ENCODE results near the gene CCDC137.

The CCDC137 gene

GRCh38 chr17:81702934-81703746 is 36.6 kb downstream of the CCDC137 start, which contains the start of gene MRPL12:
Gene MRPL12 (plus strand): TSS chr17:81703367. CDS start chr17:81703502, 135 bp downstream.
- peak; percentile 93 to 95 for DNase-seq

GRCh38 chr17:81703747-81704654 is 37.5 kb downstream of the CCDC137 start:
- no peak for DNase-seq

DNA sequence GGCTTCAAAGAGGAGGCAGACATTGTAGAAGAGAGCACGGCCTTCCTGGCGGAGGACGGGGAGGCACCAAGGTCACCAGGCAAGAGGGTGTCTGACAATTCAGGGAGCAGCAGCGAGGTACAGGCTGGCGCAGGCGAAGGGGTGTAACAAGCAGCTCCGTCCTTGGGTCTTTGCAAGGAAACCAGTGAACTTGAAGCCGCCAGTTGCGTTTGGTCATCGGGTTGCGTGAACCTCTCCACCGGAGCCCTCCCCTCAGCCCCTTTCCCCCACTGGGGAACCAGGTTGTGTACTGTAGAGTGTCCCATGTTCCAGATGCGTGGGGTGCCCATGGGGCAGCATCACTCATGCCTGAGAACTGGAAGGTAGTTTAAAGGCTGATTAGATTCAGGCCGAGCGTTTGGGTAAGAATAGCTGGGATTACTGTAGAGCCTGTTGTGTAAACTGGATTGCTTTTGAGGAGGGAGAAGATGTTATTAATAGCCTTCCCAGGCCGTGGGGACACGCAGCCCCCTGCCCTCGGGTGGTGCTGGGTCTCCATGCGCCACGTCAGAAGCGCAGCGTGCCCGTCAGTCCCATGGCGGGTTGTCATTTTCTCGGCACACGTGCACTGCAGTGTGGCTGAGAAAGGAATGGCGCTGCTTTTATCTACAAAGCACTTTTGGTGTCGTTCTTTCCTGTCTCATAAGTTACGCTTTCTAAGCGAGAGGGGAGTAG is 39.1 kb downstream of the CCDC137 start:
- no peak for DNase-seq

DNA sequence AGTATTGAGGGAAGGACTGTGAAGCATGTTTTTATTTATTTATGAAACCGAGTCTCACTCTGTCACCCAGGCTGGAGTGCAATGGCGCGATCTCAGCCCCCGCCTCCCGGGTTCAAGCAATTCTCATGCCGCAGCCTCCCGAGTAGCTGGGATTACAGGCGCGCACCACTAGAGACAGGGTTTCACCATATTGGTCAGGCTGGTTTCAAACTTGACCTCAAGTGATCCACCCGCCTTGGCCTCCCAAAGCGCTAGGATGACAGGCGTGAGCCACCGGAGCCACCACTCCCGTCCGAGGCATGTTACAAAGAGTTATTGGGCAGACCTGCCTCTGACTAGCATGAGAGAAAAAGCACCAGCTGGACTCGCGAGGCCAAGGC is 39.7 kb downstream of the CCDC137 start:
- DNase-seq, result no peak

DNA sequence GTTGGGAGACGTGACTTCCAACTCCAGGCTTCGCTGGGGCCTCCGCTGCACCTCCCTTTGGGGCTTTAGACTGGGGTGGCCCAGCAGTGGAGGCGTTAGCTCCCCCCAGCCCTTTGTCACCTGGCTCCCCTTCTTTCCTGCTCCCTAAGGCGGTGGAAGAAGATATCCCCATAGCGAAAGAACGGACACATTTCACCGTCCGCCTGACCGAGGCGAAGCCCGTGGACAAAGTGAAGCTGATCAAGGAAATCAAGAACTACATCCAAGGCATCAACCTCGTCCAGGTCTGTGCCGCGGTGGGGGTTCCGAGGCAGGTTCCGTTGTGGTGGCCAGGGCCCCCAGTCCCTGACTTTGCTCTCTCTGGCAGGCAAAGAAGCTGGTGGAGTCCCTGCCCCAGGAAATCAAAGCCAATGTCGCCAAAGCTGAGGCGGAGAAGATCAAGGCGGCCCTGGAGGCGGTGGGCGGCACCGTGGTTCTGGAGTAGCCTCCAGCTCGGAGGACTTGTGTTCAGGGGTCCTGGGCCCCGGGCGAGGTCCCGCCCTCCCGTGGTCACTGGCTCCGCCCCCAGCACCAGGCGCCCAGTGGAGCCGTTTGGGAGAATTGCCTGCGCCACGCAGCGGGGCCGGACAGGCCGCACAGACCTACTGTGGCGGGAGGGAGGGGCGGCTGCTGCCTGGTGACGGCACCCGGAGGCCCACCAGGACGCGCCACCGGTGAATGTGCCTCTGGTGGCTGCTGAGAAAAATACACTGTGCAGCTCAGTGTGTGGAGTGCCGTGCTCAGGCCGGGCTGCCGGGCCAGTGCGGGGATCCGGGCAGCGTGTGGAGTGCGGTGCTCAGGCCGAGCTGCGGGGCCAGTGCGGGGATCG is 40.5 kb downstream of the CCDC137 start:
- DNase-seq, result no peak

DNA sequence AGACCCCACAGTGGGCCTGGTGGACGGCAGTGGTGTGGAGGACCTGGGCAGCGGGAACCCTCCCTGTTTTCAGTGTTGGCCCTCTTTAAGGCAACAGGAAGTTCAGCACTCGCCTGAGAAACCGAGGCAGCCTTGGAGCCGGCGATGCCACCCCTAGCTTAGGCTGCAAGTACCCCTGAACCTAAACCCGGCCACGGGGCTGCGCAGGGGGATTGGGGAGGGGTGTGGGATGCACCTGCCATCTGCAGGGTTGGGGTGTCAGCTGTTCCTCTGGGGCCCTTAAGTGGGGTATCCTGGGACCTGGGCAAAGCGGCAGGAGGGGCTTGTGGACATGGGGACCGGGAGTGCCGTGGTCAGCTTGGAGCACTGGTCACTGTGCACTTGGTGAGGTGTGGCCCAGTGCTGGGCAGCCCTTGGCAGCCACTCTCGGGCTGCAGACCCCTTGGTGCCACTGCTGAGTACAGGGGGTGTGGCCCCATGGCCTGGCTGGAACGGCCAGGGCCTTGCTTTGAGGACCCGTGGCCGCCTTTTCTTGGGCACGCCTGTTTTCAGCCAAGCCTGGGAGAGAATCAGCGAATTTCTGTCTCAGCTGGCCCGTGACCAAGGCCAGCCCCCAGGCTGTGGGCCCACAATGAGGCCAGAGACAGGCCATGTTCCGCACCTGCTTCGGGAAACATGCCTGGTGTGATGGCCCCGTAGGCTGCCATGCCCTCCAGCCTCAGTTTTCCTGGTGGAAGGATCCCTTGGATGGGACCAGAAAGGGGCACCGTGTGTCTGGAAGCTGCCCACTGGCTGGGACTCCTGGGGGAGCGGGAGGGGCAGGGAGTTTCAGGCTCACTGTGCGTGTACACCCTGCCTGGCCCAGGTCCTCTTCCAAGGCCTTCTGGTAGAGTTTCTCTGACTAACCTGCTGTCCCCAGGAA is 41.4 kb downstream of the CCDC137 start:
- no peak for DNase-seq

DNA sequence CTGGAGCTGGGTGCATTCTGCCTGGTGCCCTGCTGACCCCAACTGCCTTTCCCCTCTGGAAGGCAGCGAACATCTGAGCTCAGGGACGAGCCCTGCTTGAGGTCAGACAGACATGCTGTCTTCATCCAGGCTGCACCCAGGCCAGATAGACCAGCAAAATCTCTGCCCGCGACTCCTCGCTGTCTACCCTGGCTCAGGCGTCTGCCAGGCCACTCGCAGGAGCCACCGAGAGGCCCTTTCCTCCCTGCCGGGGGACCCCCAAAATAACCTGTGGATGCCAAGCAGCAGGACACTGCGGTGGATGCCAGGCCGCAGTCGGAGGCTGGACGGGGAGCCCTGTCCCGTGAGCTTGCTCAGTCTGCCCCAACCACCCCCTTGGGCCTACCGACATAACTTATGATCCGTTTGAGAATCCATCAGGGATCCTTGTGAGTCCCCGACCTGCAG is 42.2 kb downstream of the CCDC137 start:
- DNase-seq, result no peak

DNA sequence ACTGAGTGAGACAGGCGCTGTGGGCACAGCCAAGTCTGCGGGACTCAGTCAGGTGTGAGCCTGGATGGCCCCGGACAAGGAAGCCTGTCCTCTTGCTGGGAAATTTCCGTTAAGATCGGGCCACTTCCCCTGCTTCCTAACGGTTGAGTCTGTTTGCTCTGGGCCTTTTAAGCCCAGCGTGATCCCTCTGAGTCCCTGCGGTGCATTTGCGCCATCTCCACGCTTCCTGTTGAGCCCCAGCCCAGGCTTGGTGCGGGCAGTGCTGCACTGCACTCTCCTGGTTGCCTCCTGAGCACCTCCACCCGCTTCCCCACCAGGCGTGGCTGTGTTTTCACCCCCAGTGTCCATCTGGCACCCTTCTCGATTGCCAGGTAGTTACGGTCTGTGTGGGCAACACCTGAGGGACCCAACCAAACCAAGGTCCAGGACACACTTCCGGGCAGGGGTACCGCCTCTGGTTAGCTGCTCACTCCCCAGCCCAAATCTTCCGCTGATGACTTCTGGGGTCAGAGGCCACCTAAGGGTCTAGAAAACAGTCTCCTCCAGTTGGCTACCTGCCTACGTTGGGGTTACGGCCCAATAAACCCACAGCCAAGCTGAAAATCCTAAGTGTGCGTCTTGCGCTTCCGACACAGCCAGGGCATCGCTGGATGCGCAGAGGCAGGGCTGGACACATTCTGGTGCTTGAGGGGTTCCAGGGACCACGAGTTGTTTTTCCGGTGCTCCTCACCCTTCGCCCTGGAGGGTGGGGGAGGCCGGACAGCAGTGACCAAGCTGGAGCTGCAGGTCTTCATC is 44.2 kb downstream of the CCDC137 start:
- DNase-seq, result no peak

- DNase-seq, result peak; percentile 78 to 81
Observed at GRCh38 chr17:81711814-81712467, 45.4 kb downstream of the CCDC137 start, which contains the start of gene SLC25A10. Gene SLC25A10 (plus strand): TSS chr17:81712284. CDS start chr17:81712427, 143 bp downstream.

DNA sequence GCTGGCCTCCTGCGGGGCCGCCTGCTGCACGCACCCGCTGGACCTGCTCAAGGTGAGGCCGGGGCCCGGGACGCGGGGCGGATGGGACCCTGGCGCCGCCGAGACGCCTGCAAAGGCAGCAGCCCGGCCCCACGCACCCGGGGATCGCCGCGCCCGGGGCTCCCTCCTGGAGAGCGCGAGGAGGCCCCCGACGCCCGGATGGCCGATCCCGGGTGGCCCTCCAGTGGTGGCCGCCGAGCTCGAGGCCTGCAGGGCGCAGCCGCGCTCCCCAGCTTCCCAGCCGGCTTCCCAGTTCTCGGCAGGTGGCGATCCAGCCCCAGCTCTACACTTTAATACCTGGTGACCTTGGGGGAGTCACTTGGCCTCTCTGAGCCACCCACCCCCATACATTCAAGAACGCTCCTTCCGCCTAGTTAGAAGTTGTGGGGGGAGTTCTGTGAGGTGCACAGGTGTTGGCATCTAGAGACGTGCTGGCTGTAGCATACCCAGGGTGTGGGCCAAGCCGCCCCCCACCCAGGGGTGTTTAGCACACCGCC is 46.0 kb downstream of the CCDC137 start:
- peak; percentile 19 for DNase-seq

DNA sequence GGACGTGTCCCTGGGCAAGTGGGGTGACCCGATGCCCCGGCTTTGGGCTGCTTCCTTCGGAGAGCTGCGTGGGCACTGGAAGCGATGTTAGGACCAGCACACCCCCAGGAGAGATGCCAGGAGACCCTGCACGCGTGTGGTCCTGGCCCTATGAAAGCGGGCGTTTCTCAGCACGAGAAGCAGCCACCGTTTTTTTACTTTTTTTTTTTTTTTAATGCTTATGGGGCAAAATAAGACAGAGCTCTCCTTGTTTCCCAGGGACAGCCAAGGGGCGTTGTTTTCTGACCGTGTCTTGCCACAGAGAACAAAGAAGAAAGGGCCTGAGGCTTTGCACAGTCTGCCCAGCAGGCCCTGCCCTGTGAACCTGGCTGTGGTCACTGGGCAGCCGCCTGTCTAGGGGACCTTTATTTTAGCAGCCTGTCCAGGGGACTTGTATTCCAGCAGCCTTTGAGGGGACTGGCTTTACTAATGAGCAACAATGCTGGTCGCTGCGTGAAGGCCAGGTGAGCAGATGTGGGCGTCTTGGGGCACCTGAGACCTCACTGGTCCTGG is 46.5 kb downstream of the CCDC137 start:
- DNase-seq, result no peak

- no peak for DNase-seq
Observed at GRCh38 chr17:81713556-81714411, 47.2 kb downstream of the CCDC137 start.

GRCh38 chr17:81714412-81715106 is 48.0 kb downstream of the CCDC137 start:
- no peak for DNase-seq

DNA sequence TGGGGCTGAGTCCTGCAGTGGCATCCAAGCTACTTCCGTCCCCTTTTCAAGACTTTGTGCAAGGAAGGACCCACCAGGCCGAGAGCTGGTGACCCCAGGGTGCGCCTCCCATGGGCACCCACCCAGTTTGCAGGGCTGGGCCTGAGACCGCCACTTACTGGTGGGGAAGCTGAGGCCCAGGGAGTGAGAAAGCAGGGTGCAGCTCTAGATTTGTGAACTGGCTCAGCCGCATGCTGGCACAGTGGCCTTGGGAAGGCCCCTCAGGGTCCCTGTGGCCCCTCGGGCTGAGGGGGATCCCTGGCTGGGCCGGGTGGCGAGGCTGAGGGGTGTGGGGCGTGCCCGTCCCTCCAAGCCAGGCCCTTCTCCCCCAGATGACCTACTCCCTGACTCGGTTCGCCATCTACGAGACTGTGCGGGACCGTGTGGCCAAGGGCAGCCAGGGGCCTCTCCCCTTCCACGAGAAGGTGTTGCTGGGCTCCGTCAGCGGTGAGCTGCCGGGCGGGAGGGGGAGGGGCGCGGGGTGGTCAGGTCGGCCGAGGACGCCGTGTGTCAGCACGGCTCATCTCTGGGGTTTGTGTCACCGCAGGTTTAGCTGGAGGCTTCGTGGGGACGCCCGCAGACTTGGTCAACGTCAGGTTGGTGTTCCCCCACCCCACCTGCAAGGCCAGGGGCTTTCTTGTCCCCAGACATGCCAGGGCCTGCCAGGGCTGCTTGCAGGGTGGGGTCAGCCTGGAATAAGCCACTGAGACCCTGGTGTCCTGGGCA is 48.8 kb downstream of the CCDC137 start:
- DNase-seq, result no peak

DNA sequence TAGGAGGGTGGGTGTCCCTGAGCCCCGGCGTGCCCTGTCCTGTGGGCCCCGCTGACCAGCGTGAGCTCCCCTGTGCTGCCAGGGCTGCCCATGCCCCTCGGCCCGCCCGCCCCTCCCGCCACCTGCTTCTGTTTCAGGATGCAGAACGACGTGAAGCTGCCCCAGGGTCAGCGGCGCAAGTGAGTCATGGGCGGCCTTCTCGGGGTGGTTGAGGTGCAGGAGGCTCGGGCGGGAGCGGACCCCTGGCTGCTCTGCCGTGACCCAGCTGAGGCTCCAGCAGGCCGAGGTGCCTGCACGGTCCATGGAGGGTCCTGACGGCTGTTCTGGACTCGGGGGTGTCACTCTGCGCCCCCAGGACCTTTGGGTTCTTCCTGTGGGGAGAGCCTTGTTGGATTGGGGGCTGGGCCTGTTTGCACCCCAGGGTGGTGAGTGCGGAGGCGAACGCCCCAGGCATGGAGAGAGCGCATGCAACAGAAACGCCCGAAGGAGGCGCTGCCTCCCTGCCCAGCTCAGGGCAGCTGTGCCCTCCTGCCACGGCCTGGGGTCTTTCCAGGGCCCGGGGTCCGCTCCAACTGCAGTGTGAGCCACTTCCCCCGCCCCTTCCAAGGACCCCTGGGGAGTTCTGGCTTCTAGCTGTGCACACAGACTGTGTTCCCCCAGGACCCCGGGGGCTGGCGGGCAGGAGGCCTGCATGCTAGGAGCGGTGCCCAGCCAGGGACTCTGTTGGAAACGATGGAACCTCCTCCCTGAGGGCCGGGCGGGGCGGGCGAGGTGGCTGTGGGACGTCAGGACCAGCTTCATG is 49.5 kb downstream of the CCDC137 start:
- DNase-seq, result no peak

DNA sequence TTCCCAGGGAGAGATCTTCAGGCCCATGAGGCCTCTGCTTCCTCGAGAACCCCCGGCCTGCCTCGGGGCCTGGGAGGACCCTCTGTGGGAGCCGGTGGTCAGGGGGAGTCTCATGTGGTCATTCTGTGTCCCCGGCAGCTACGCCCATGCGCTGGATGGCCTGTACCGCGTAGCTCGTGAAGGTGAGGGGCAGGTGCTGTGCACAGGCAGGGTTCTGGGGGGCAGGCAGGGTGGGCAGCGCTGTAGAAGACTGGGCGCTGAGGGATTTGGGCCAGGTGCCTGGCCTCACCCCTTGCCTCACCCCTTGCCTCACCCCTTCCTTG is 50.1 kb downstream of the CCDC137 start:
- no peak for DNase-seq

All from AML-193 (cell line).